Stimulated activated CD8-positive, alpha-beta memory T cell treated with anti-CD3 and anti-CD28 coated beads, Interleukin-7, amount 100 ng/mL, for 1 hour (primary cell): ENCODE results near the gene DLGAP1.

Source experiments
- DNase-seq, 2 donors: peaks; one replicate each; pipeline ENCODE4 v3.0.0-alpha.2; 2020; ENCODE audit warnings: low read depth in 2 of 2

DLGAP1 gene

GRCh38 chr18:3901042-3901441, 554.1 kb downstream of the DLGAP1 start:
- no peak for DNase-seq

DNA sequence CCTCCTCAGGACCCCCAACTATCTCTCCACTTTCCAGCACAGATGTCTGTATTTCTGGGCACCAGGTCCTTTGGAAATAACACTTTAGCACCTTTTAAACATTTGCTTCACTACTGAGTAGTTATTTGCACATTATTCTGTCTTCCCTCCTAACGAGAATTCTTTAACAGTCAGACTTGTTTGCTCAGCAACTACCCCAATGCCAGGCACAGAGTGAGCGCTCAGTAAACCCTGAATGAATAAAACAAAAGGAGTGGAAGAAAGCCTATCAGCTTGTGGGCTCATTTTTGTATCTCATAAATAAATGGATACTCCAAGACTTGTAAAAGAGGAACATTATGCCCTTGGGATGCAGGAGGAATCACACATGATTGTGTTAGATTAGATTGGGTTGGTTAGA, 554.8 kb downstream of the DLGAP1 start:
- DNase-seq: no peak

- DNase-seq: no peak
Observed at GRCh38 chr18:3898861-3899613, 556.1 kb downstream of the DLGAP1 start.

- no peak for DNase-seq
Observed at GRCh38 chr18:3892152-3892551, 563.0 kb downstream of the DLGAP1 start.

DNA sequence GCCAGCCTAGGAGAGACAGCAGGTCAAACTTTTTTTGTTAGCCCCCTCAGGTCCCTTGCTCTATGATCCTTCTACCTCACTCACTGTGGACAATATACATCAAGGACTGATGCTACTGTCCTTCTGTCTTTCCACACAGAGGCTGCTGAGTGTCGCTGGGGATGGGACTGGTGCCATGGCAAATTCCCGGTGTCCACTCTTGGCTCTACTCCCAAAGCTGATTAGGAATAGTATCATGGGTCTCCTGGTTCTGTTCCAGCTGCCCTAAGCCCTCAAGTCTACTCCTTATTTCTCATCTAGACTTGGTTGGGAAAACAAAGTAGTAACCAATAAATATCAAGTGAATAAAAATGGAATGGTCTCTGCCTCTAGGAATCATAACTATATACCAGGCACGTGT, 563.9 kb downstream of the DLGAP1 start:
- no peak for DNase-seq

- DNase-seq: no peak
Observed at GRCh38 chr18:3889803-3890202, 565.3 kb downstream of the DLGAP1 start.

- DNase-seq: no peak
Observed at GRCh38 chr18:3889121-3889520, 566.0 kb downstream of the DLGAP1 start.

DNA sequence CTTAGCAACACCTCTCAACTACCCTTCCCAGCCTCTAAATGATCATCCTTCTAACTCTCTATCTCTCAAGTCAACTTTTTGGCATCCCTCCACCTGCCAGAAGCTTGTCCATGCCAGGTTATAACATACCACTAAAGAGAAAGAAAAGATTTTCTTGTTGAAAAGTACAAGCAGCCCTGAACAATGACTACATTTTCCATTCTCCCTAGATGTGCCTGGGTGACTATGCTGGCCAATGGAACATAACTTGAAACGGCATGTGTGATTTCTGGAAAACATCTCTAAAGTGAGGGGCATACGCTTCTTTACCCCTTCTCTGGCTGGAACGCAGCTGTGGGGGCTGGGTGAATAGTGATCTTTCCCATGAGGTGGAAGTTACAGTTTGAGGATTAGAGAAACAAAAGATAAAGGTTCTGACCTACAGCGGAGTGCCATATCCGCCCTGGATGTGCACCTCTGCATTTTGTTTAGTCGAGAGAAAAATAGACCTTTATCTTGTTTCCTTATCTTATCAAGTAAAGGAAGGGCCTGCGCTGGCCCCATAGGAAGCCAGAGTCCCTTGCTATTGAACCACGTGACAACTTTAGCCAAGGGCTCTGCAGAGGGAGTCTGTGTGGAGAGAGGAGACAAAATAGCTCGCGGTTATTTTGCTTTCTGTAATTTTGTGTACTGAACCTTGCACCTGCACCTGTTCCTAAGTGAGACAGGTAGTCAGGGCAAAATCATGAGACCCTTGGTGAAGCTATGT, 568.4 kb downstream of the DLGAP1 start:
- DNase-seq: no peak

DNA sequence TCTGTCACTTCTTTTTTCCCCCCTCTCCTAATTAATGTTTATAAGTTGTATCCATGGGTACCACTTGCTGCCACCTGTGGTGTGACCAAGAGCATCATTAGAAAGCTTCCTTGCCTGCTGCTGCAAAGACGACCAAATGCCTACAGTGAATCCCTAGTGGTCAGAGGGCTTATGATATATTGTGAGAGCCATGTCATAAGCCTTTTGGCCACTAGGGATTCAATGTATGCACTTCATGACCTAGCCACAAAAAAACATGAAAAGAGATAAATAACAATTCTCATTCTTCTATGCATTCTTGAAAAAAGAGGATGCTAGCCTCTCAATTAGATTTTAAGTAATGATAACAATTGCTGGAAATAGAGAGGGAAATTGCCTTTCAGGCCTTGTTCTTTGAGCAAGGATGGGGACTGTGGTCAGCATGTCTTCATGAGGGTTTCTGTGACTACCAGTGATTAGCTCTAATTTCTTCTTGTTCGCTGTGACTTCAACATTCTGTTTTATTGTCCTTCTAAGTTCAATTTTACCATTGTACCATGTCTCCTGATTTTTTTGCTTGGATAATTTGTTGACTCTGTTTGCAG, 569.8 kb downstream of the DLGAP1 start:
- no peak for DNase-seq

DNA sequence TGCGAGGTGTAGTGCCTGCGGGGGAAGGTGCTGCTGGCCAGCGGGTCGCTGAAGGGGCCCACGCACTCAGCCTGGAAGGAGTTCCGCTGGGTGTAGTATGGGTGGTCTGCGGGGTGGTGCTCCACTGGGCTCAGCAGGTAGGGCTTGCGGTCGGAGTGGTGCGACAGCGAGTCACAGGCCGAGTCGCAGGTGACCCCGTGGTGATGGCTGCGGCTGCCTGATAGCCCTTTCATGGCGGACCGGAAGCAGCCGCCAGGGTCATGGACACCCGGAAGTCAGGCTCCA, 575.3 kb downstream of the DLGAP1 start:
- no peak for DNase-seq

GRCh38 chr18:3879114-3879835, 575.8 kb downstream of the DLGAP1 start:
- DNase-seq: no peak

DNA sequence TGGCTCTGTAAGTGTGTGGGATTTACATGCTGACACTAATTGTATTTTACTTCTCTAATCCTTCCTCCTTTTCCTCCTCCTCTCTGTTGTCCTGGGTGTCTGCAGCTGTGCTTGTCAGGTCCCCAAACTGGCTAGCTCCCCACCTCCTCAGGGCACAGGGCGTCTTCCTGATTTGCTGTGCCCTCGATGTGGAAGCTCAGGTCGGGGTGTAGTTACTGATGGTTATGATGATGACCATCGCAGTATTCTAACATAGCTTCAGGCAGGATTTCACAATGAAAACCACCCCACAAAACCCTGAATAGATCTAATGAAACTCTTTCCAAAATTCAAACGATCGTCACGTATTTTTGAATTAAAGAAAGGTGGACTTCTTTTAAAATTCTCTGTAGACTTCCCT, 576.7 kb downstream of the DLGAP1 start:
- DNase-seq: no peak

DNA sequence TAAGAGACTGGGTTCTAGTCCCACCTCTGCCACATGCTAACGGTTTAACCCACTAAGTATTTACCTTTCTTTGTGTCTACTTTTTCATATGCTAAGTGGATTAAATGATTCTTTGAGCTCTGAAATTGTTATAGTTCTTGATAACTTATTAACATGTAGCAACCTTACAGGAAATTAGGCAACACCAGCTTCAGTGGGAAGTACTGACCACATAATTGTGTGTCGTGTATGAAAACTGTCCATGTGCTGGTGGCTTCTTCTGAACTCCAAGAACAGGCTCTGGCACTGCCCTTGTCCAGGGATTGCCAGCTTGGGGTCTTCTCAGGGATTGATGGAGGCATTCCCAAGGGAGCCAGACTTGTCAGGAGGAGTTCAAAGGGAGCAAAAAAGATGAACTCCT, 577.4 kb downstream of the DLGAP1 start:
- DNase-seq: no peak

GRCh38 chr18:3875961-3876360, 579.1 kb downstream of the DLGAP1 start:
- DNase-seq: no peak

DNA sequence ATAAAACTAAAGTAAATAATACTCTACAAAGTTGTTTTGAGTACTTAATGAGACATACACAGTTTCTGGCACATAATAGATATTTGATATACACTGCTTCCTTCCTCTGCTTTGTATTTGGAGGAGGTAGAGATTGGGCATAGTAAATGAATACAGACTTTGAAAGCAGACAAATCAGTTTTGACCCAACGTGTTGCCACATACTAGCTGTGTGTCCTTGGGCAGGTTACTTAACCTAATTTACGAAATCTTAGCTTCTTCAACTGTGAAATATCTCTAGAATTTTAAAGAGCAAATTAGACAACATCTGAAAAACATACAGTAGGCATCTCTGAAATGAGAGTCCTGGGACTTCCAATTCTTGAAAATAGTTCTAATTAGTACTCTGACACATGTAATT, 579.7 kb downstream of the DLGAP1 start:
- DNase-seq: no peak

GRCh38 chr18:3874581-3874980, 580.5 kb downstream of the DLGAP1 start:
- no peak for DNase-seq

- no peak for DNase-seq
Observed at GRCh38 chr18:3874125-3874524, 581.0 kb downstream of the DLGAP1 start.

GRCh38 chr18:3873698-3874097, 581.4 kb downstream of the DLGAP1 start:
- no peak for DNase-seq

DNA sequence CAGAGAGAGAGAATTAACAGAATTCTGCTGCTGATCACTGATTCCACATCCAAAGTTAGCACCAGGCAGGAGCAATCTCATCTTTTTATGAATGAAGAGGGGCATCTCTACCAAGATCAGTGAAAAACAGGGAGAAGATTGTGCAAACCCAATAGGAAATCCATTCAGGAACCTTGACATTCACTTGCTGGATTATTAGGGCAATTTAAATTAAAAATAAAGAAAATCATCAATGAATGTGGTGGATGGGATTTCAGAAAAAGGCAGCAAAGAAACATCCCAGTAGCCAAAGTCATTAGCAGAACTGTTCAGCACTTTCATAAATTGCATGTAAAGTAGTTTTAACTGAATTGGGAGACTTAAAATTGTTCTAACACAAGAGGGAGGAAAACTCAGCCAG, 581.9 kb downstream of the DLGAP1 start:
- no peak for DNase-seq

DNA sequence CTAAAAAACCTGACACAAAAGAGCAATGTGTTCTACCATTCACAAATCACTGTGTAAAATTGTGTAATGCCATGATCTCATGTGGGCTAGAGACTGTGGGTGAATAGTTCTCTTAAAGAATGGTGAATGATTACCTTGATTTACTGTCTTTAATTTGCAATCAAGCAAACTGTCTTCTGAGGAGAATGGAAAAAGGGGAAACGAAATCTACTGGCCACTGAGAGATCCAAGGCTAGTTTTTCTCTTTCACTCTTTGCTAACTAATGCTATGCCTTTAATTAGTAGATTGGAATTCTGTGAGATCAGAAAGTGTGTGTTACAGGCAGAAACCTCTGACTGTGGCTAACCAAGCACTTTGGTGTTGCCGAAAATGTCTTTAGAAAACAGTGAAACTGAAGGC, 582.5 kb downstream of the DLGAP1 start:
- no peak for DNase-seq

DNA sequence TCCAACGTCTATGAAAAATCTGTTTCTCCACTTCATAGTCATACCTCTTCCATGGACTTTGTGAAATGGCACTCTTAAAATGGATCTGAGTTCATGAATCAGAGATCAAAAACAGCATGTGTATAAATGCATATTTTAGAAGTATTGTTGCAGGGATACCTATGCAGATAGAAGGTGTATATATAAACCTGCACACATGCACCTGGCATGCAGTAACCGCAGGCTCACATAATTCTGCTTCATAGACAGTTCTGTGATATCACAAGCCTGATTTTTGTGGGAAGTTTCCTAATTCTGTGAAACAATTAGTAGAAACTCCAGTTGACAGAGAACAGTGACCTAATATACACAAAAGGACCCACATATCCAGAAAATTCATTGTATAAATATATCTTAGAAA, 583.4 kb downstream of the DLGAP1 start:
- DNase-seq: no peak

GRCh38 chr18:3870914-3871313, 584.2 kb downstream of the DLGAP1 start:
- no peak for DNase-seq

GRCh38 chr18:3869848-3870247, 585.3 kb downstream of the DLGAP1 start:
- DNase-seq: no peak
